CD4-positive, alpha-beta T cell treated with Interleukin-6 for 4 hours (primary cell): Measurements from ENCODE around the gene ECI1.
A peak's percentile ranks its signal among the peaks of the same experiment; 100 is the strongest.
"Not testable (repeated sequence)": the region's sequence is repeated elsewhere in the genome, so short reads cannot be mapped to it uniquely, and the experiment has no call there.

Experiments used
- DNase-seq: peaks from one replicate; pipeline ENCODE4 v3.0.0-alpha.2; 2020; ENCODE audit warnings: mixed read lengths

The ECI1 gene

DNA sequence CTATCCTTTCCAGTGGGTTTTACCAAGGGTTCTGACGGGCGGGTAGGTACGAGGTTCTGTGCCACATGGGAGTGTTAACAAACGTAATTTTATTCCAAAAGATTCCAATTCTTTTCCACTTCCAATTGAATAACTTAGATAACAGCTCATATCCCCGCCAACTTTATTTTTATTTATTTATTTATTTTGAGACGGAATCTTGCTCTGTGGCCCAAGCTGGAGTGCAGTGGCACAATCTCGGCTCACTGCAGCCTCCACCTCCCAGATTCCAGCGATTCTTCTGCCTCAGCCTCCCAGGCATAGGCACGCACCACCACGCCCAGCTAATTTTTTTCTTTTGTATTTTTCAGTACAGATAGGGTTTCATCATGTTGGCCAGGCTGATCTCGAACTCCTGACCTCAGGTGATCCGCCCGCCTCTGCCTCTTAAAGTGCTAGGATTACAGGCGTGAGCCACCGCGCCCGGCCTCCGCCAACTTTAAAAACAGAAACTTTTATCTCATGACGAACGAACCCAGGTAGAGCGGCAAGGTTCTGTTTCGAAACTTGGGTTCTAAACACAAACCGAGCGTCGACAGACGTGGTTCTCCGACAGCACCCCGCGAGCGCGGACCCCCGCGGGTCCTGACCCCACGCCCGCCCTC, 613 bp downstream of the ECI1 start:
- DNase-seq = peak; percentile 50

DNA sequence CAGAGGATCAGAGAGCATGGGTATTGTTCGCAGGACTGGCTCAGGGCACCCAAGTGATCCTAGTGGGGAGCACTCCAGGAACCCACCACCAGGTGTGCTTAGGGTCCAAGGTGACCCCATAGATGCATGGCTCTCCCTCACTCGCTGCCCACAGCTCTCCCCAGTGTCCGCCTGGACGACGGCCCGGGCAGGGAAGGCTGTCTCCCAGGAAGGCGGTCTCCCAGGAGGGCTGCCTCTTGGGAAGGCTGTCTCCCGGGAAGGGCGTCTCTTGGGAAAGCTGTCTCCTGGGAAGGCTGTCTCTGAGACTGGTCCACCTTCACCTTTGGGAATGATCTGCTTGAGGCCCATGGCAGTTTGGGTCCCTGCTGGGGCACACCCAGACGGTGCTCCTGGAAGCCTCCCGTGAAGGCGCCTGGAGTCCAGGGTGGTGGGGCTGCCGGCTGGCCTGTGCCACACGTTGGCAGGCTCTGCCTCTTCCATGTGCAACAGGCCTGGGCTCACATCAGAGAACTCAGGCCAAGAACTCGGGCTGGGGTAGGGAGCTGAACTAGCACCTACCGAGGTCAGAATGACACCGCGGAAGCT, 5.0 kb downstream of the ECI1 start:
- DNase-seq = no peak

DNA sequence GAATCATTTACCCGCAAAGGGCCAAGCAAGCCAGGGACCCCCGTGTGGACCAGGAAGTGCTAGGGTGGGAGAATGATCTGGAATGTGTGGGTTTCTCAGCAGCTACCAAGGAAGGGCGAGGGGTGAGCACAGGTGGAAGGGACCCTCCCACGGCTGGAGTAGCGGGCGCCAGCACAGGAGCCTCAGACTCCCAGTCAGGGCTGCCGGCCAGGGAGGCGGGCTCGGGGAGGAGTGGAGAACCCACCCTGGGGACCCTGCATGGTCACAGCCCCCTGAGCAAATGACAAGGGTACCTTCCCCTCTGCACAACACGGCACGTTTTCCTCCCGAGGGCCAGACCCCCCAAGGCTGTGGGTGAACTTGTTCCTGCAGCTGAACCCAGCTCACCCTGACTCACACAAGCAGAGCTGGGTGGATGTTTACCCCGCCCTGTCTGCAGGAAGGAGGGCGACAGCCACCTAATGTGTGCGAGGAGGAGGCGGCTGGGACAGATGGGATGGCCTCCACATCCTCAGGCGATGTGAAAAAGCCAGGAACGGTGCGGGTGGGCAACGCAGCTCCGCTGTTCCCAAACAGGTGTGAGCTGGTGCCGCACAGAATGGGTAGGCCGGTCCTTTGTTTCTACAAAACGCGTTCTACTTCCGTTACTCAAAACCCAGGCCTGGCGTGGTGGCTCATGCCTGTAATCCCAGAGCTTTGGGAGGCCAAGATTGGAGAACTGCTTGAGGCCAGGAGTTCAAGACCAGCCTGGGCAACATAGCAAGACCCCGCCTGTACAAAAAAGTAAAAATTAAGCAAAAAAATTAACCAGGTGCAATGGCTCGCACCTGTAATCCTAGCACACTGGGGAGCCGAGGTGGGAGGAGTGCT, 6.2 kb downstream of the ECI1 start:
- no peak for DNase-seq

DNA sequence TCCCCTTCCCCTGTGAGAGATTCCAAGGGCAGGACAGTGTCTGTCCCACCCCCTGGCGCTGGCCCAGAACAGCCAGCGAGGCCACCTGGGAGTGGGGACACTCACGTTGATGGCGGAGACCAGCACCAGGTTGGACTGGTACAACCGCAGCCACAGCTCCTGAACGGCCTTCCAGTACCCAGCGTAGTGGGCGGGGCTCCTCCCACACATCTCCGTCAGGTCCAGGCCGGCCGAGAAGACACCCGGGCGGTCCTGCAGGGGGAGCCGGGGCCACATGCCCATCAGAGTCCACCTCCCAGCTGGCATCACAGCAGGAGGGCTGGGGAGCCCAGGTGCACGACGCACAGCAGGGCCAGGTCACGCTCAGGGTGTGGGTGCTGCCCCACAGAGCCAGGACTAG, 7.1 kb downstream of the ECI1 start:
- DNase-seq = no peak

DNA sequence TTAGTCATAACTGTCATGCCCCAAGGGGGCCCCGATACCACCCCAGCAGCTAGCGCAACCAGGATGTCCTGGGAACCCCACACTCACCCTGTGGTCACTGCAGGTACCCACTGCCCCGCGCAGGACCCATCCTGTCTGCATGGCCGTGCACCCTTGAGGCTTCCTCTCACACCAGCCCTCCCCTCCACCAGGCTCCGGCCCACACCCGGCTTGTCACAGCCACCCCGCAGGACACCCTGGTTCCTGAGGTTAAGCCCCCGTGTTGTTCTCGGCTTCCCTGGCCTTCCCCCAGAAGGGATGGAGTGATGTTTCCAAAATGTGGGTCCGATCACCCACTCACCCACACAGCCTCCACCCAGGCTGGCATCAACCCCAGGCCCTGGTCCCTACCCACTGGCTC, 7.6 kb downstream of the ECI1 start:
- no peak for DNase-seq

GRCh38 chr16:2243031-2243528, 8.3 kb downstream of the ECI1 start:
- DNase-seq = no peak

DNA sequence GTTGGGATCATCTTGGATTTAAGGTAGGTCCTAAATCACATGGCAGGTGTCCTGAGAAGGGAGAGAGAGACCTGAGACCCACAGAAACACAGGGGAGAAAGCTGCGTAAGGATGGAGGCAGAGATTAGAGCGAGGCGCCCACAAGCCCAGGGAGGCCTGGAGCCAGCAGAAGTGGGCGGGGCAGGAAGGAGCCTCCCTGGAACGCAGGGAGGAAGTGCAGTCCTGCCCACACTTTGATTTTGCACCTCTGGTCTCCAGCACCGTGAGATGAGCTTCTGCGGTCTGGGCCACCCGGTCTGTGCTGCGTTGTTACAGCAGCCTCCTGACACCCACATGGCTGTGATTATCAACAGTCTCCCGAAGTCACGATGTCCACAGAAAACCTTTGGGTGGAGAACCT, 8.8 kb downstream of the ECI1 start:
- DNase-seq = no peak

DNA sequence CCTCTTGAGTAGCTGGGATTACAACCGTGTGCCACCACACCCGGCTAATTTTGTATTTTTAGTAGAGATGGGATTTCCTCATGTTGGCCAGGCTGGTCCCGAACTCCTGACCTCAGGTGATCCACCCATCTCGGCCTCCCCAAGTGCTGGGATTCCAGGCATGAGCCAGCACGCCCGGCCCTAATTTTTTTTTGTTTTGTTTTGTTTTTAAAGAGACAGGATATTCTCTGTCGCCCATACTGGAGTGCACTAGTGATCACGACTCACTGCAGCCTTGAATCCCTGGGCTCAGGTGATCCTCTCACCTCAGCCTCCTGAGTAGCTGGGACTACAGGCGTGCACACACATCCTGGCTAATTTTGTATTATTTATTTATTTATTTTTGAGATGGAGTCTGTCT, 11.1 kb downstream of the ECI1 start:
- DNase-seq = not testable (repeated sequence)

DNA sequence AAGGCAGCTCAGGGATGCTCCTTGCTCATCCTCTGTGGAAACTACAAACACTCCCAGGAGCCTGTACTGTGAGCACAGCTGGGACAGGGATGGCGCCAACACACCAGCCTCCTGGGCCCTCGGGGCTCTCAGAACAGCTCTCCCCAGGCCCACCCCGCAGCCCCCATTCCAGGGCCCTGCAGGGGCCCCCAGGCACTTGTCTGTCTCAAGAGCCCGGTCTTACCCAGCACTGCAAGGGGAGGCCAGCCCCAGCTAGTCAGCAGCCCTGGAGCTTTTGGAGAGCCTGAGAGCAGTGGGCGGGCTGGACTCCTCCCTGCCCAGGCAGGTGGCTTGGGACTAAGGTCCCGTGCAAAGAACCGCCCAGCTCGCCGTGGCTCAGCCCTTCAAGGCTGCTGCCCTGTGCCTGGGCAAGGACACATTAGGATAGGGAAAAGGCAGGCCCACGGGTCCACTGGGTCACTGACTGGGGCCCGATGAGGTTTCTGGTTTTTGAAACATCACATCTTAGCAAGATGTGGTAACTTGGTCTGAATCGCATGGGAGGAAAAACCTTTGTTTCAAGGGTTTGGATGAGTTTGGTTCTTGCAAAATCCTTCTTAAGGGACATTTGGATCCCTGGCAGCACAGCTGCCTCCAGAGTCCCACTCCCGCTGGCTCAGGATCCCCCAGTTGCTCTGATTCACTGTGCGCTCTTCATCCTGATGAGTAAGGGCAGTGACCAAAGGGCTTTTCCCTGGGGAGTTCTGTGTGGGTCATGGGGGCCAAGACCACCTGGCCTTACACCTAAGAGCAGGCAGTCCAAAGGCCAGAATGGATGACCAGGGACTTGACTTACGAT, 12.3 kb downstream of the ECI1 start:
- no peak for DNase-seq

GRCh38 chr16:2238150-2238837, 13.1 kb downstream of the ECI1 start:
- no peak for DNase-seq

- no peak for DNase-seq
Observed at GRCh38 chr16:2237493-2238149, 13.8 kb downstream of the ECI1 start.

GRCh38 chr16:2237102-2237482, 14.3 kb downstream of the ECI1 start:
- DNase-seq = no peak

DNA sequence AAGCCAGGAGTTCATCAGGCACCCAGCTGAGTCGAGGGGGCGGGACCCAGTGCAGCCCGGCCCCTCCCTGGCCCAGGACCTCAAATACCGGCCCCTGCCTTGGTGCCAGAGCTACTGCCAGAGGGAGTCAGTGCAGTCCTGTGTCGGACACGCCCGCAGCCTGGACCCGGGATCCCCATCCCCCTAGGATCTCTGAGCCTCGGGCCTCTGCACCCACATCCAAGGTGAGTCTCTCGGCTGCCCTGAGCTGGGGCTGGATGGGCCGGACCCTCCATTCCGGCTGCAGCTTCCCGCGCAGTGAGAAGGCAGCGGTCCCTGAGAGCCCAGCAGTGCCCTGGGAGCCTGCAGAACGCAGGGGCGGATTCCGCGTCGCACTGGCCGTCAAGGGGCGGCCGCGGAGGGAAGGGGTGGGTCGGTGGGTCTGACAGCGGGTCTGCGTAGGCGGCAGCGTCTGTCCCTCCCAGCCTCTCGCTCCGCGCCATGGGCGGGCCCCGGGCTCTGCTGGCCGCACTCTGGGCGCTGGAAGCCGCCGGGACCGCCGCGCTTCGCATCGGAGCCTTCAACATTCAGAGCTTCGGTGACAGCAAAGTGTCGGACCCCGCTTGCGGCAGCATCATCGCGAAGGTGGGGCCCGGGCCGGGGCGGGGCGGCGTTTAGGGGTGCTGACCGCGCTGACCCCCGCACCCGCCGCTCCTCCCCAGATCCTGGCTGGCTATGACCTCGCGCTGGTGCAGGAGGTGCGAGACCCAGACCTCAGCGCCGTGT, 14.9 kb downstream of the ECI1 start, which contains the start of gene DNASE1L2:
Gene DNASE1L2 (plus strand): TSS at position 108 of the 765 bp plus-strand sequence. CDS start 373 bp downstream, at position 481.
- no peak for DNase-seq

DNA sequence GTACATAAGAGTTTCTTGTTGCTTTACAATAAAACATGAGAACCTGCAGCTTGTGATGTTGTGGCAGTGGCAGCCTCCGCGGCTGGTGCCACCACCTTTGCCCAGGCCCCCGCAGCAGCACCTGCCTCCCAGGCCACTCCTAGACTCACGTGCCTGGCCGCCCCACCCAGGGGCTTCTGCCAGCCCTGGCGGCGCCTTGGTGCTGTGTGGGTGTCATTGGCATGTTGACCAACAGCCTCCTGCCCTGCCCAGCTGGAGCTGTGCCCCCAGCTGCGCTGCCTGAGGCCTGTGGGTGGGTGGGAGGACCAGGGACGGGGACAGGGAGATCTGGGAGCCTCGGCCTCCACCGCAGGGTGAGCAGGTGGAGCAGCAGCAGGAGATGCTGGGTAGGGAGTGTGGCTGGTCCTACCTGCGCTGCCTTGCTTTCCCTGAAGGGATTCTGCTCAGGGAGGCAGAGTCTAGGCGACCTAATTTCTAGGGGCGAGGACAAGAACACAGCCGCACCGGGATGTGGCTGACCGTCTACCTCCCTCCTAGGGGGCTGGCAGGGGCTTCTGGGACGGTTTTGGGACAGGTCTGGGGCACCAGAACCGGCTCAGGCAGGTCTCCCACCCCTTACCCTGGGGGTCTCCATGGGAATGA, 15.6 kb downstream of the ECI1 start:
- no peak for DNase-seq

GRCh38 chr16:2235234-2235651, 16.1 kb downstream of the ECI1 start:
- no peak for DNase-seq

- DNase-seq = peak; percentile 0
Observed at GRCh38 chr16:2234813-2235170, 16.6 kb downstream of the ECI1 start.

DNA sequence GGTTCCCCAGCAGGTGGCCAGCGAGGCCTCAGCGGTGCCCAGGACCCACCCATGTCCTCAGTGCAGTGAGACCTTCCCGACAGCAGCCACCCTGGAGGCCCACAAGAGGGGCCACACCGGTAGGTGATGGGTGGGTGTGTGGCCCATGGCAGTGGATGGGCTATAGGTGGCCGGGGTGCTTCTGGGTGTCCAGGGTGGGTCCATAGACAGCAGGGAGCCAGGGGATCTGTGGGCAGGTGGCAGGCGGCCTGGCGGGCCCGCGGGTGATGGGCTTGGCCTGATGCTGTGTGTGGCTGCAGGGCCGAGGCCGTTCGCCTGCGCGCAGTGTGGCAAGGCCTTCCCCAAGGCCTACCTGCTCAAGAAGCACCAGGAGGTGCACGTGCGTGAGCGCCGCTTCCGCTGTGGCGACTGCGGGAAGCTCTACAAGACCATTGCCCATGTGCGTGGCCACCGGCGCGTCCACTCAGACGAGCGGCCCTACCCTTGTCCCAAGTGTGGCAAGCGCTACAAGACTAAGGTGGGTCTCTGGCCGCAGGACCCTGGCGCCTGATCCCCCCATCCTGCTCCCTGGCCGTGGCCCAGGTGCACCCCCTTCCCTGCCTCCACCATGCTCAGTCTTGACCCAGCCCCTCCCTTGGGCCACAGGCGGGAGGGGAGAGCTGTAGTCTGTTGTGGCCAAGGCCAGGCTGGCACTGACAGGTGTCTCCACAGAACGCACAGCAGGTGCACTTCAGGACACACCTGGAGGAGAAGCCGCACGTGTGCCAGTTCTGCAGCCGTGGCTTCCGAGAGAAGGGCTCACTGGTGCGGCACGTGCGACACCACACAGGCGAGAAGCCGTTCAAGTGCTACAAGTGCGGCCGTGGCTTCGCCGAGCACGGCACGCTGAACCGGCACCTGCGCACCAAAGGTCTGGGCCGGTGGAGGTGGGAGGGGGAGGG, 17.2 kb downstream of the ECI1 start:
- no peak for DNase-seq

GRCh38 chr16:2233046-2233775, 18.2 kb downstream of the ECI1 start:
- no peak for DNase-seq
